Measurements from ENCODE around the gene MYO5A. TPM values are rescaled to one million over a fixed set of nuclear protein-coding genes. Genes with fewer than 3 reads are reported as not detected.

MYO5A gene
- total and polyA plus RNA-seq, 10 of the 15 experiments (the other 5 are each of a cell fraction or from before 2014, with no cell fraction given), result 4.2 to 42.9 (median 31.1) TPM

DNA sequence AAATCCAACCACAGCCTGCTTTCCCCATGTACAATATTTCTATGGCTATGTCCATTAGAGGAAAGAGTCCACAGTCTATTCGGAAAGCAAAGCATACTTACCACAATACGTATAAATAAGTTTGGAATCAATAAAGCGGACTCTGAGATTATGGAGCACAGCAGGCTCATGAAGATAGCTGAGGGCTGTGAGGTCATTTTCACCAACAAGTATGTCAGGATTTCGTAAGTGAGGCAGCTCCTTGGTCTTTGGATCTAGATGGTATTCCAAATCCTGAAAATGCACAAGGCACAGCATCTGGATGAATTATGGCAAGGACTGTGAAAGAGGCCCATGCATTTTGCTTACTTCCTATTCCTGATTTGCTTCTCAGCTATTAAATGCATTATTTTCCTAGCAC lies 100.4 kb downstream of the MYO5A start:
- H4K20me1 ChIP-seq (ENCODE audit: control insufficient read depth, insufficient read depth), result no peaks in the 10 kb centered on the region
- 98% methylated on average over 4 of the region's 4 CpGs for WGBS (ENCODE audit: insufficient coverage, insufficient replicate concordance, low lambda C conversion rate, missing lambda C conversion rate)
- peaks cover 0 to 1% of the 10 kb centered on the region in 2 experiments; a peak in 2 of 4 replicates for H3K36me3 ChIP-seq (ENCODE audit: control insufficient read depth in 2 of 2, insufficient read depth in 2 of 2, low read length in 1 of 2)
- intact Hi-C loops (cut with micrococcal nuclease; ENCODE audit: unreplicated experiment), result no loop called here
- POLR2A ChIA-PET, result no interaction called here
- no peak overlapping the region for H3K4me3 ChIP-seq
- no peaks in the 10 kb centered on the region for H3K27me3 ChIP-seq (replicated peaks in 1 of 2; ENCODE audit: control insufficient read depth in 2 of 2, insufficient read depth in 2 of 2, low read length in 1 of 2)
- CTCF ChIA-PET, result interaction anchor here (0.5 to 1.1 kb wide), 2 partner anchors 15 to 220 kb away, joined by 4 read pairs; no protein-coding TSS in a partner anchor
- no peak overlapping the region for H3K4me2 ChIP-seq (ENCODE audit: control insufficient read depth, insufficient read depth)
- no peak for FAIRE-seq
- BruUV-seq (replicated peaks), result no TSS peak
- no peak for ATAC-seq
- SMC1A ChIA-PET (ENCODE audit: uncharacterized antibody, unreplicated experiment), result interaction anchor here (1.2 kb wide), 1 partner anchor 36 kb away, joined by 4 read pairs; no protein-coding TSS in a partner anchor
- no peak overlapping the region for H3K9ac ChIP-seq (ENCODE audit: control insufficient read depth, insufficient read depth, low read length)
- H3K27ac ChIP-seq (ENCODE audit: control insufficient read depth, insufficient read depth), result no peak overlapping the region
- no peak overlapping the region for H2AFZ ChIP-seq (ENCODE audit: control insufficient read depth, low read depth, low read length)
- H3K9me3 ChIP-seq (replicated peaks; ENCODE audit: control insufficient read depth, insufficient read depth, low read length), result no peaks in the 10 kb centered on the region
- RAD21 ChIA-PET (ENCODE audit: unreplicated experiment), result no interaction called here
- in situ Hi-C loops (cut with MboI), result no loop called here
- no peaks in the 10 kb centered on the region; the same call in 1 of the 2 replicates for H3K4me1 ChIP-seq (ENCODE audit: control insufficient read depth, insufficient read depth, low read length)
- DNase-seq (ENCODE audit: low read depth, low spot score), result no peak
- no peaks in the 10 kb centered on the region for H3K79me2 ChIP-seq (ENCODE audit: control insufficient read depth, insufficient read depth, low read length)
- TF ChIP-seq SP1 (IDR thresholded peaks at IDR 0.05; ENCODE audit: low read depth, low read length) (no peak), IKZF1 (conservative IDR thresholded peaks at IDR 0.05) (no peak), SIN3A (IDR thresholded peaks at IDR 0.05; ENCODE audit: low read depth, low read length) (no peak), RAD21 (IDR thresholded peaks at IDR 0.05; ENCODE audit: insufficient read depth, low read depth, low read length) (no peak), YBX1 (IDR thresholded peaks at IDR 0.05) (no peak), ETV6 (conservative IDR thresholded peaks at IDR 0.05 in 1 of 2, IDR thresholded peaks at IDR 0.05 in 1 of 2; ENCODE audit: borderline replicate concordance in 1 of 2, low read depth in 1 of 2) (no peak), ATF7 (IDR thresholded peaks at IDR 0.05; ENCODE audit: low read depth) (no peak), PAX5 (IDR thresholded peaks at IDR 0.05; ENCODE audit: borderline replicate concordance, low read depth, low read length) (no peak), NR2C1 (IDR thresholded peaks at IDR 0.05) (no peak), POLR2AphosphoS5 (IDR thresholded peaks at IDR 0.05; ENCODE audit: low read length) (no peak), HCFC1 (IDR thresholded peaks at IDR 0.05; ENCODE audit: low read length) (no peak), TCF3 (IDR thresholded peaks at IDR 0.05; ENCODE audit: borderline replicate concordance, insufficient read depth, low read depth, low read length) (no peak), EZH2 (IDR thresholded peaks at IDR 0.05; ENCODE audit: borderline replicate concordance, control insufficient read depth, low read depth, low read length) (no peak), CHD1 (IDR thresholded peaks at IDR 0.05; ENCODE audit: low read depth, low read length) (no peak), RCOR1 (conservative IDR thresholded peaks at IDR 0.05; ENCODE audit: low read depth, low read length) (no peak), CEBPB (IDR thresholded peaks at IDR 0.05; ENCODE audit: borderline replicate concordance in 1 of 2, low read depth in 2 of 2, low read length in 2 of 2) (no peak), ZNF207 (IDR thresholded peaks at IDR 0.05; ENCODE audit: borderline replicate concordance) (no peak)
- TF ChIP-seq, protein P1, sequence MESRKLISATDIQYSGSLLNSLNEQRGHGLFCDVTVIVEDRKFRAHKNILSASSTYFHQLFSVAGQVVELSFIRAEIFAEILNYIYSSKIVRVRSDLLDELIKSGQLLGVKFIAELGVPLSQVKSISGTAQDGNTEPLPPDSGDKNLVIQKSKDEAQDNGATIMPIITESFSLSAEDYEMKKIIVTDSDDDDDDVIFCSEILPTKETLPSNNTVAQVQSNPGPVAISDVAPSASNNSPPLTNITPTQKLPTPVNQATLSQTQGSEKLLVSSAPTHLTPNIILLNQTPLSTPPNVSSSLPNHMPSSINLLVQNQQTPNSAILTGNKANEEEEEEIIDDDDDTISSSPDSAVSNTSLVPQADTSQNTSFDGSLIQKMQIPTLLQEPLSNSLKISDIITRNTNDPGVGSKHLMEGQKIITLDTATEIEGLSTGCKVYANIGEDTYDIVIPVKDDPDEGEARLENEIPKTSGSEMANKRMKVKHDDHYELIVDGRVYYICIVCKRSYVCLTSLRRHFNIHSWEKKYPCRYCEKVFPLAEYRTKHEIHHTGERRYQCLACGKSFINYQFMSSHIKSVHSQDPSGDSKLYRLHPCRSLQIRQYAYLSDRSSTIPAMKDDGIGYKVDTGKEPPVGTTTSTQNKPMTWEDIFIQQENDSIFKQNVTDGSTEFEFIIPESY (IDR thresholded peaks at IDR 0.05), result no peak
